ENCODE data around the gene CMKLR1. TPM values are rescaled to one million over a fixed set of nuclear protein-coding genes. Genes with fewer than 3 reads are reported as not detected.

Gene CMKLR1
- polyA plus RNA-seq, 1 of the 3 experiments (the other 2 are of a cell fraction) = 0.15 TPM

GRCh38 chr12:108317308-108318234 is 21.5 kb downstream of the CMKLR1 start:
- DNase-seq = no peak
- H3K9me2 ChIP-seq = no peaks in the 10 kb centered on the region
- no peak overlapping the region for H3K27ac ChIP-seq (ENCODE audit: low read depth in 2 of 2, low read length in 1 of 2)
- no peaks in the 10 kb centered on the region for H3K27me3 ChIP-seq (ENCODE audit: insufficient read depth)
- H2AFZ ChIP-seq (ENCODE audit: low read depth) = no peak overlapping the region
- H3K9me3 ChIP-seq = no peaks in the 10 kb centered on the region
- no peak overlapping the region for H3K4me3 ChIP-seq (ENCODE audit: low read depth in 2 of 2, low read length in 1 of 2)
- H4K20me1 ChIP-seq (ENCODE audit: insufficient read depth) = no peaks in the 10 kb centered on the region
- 32% methylated on average over 4 of the region's 6 CpGs for WGBS (ENCODE audit: low lambda C conversion rate)
- no peaks in the 10 kb centered on the region for H3K36me3 ChIP-seq (replicated peaks in 1 of 2; ENCODE audit: control insufficient read depth in 1 of 2, insufficient read depth in 2 of 2, low read length in 1 of 2)
- no peaks in the 10 kb centered on the region for H3K79me2 ChIP-seq (ENCODE audit: insufficient read depth)
- no peak overlapping the region for H3K9ac ChIP-seq
- no peak for TF ChIP-seq ELF1 (IDR thresholded peaks at IDR 0.05)
- no peak for TF ChIP-seq EZH2phosphoT487 (IDR thresholded peaks at IDR 0.05; ENCODE audit: borderline replicate concordance, low read depth)
- TF ChIP-seq TAF1 (IDR thresholded peaks at IDR 0.05; ENCODE audit: borderline replicate concordance, low read depth, low read length) = no peak
- TF ChIP-seq TCF12 (IDR thresholded peaks at IDR 0.05) = no peak
- no peak for TF ChIP-seq FOXM1 (IDR thresholded peaks at IDR 0.05; ENCODE audit: low read depth)
- TF ChIP-seq GATA2 (CRISPR knock-in tag; IDR thresholded peaks at IDR 0.05) = no peak
- TF ChIP-seq USF2 (IDR thresholded peaks at IDR 0.05; ENCODE audit: borderline replicate concordance, low read depth, low read length) = no peak
- no peak for TF ChIP-seq NFIC (IDR thresholded peaks at IDR 0.05; ENCODE audit: borderline replicate concordance)
- TF ChIP-seq MEF2A (IDR thresholded peaks at IDR 0.05; ENCODE audit: borderline replicate concordance, low read depth) = no peak
- no peak for TF ChIP-seq GABPA (IDR thresholded peaks at IDR 0.05; ENCODE audit: low read depth)
- no peak for TF ChIP-seq RAD21 (IDR thresholded peaks at IDR 0.05; ENCODE audit: low read length)
- TF ChIP-seq NRF1 (IDR thresholded peaks at IDR 0.05; ENCODE audit: low read depth, low read length) = no peak
- no peak for TF ChIP-seq JUND (IDR thresholded peaks at IDR 0.05)
- TF ChIP-seq, protein P1, sequence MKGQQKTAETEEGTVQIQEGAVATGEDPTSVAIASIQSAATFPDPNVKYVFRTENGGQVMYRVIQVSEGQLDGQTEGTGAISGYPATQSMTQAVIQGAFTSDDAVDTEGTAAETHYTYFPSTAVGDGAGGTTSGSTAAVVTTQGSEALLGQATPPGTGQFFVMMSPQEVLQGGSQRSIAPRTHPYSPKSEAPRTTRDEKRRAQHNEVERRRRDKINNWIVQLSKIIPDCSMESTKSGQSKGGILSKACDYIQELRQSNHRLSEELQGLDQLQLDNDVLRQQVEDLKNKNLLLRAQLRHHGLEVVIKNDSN (IDR thresholded peaks at IDR 0.05; ENCODE audit: borderline replicate concordance, low read depth) = no peak
- TF ChIP-seq RCOR1 (IDR thresholded peaks at IDR 0.05; ENCODE audit: low read length) = no peak
- TF ChIP-seq, protein P2, sequence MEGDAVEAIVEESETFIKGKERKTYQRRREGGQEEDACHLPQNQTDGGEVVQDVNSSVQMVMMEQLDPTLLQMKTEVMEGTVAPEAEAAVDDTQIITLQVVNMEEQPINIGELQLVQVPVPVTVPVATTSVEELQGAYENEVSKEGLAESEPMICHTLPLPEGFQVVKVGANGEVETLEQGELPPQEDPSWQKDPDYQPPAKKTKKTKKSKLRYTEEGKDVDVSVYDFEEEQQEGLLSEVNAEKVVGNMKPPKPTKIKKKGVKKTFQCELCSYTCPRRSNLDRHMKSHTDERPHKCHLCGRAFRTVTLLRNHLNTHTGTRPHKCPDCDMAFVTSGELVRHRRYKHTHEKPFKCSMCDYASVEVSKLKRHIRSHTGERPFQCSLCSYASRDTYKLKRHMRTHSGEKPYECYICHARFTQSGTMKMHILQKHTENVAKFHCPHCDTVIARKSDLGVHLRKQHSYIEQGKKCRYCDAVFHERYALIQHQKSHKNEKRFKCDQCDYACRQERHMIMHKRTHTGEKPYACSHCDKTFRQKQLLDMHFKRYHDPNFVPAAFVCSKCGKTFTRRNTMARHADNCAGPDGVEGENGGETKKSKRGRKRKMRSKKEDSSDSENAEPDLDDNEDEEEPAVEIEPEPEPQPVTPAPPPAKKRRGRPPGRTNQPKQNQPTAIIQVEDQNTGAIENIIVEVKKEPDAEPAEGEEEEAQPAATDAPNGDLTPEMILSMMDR (IDR thresholded peaks at IDR 0.05) = no peak
- TF ChIP-seq POLR2AphosphoS5 (IDR thresholded peaks at IDR 0.05; ENCODE audit: low read depth, low read length) = no peak
- H3K4me1 ChIP-seq (ENCODE audit: control insufficient read depth in 1 of 2, insufficient read depth in 2 of 2, low read depth in 1 of 2, low read length in 1 of 2) = peaks cover 0 to 53% of the 10 kb centered on the region in 2 experiments; a peak in 2 of 4 replicates
- H3K4me2 ChIP-seq = no peak overlapping the region
- no peaks in the 10 kb centered on the region for H3F3A ChIP-seq (replicated peaks; ENCODE audit: insufficient read depth)
- ChIA-PET CTCF (interaction anchor here (0.6 to 2.1 kb wide), 5 partner anchors 9 to 195 kb away, joined by 3 to 7 read pairs (median 3); no protein-coding TSS in a partner anchor), POLR2A (no interaction called here)

Measured in SK-N-SH (cell line).